SK-MEL-5 (cell line): ENCODE results near the gene ART5. TPM values are rescaled to one million over a fixed set of nuclear protein-coding genes. Genes with fewer than 3 reads are reported as not detected.
"Not testable (repeated sequence)": the region's sequence is repeated elsewhere in the genome, so short reads cannot be mapped to it uniquely, and the experiment has no call there.

Experiments
- DNase-seq: peaks from one replicate; pipeline ENCODE4 v3.0.0-alpha.2; 2016; ENCODE audit warnings: low read depth, low spot score
- in situ Hi-C: cut with HindIII; loops from 2 replicates; pipeline ENCODE4 v1.10.0; 2016; ENCODE audit warnings: low sequenced_read_pairs, high pct_unique_total_duplicates, low pct_unique_long_range_greater_than_20kb
- small RNA-seq, 2 experiments: library from RNA; depleted of rRNA; stranded (forward); fragments of <200 nt; gene quantifications; one replicate each; pipeline ENCODE3, GENCODE V24; 2014
- total RNA-seq: library from RNA; depleted of rRNA; stranded (reverse); fragments of >200 nt; shearing (Covaris generic); gene quantifications from 2 replicates; pipeline ENCODE4 v1.2.3, GENCODE V29; 2014; rRNA removed

ART5 gene
- total RNA-seq, 1 experiment from 2014 or later, result not detected

DNA sequence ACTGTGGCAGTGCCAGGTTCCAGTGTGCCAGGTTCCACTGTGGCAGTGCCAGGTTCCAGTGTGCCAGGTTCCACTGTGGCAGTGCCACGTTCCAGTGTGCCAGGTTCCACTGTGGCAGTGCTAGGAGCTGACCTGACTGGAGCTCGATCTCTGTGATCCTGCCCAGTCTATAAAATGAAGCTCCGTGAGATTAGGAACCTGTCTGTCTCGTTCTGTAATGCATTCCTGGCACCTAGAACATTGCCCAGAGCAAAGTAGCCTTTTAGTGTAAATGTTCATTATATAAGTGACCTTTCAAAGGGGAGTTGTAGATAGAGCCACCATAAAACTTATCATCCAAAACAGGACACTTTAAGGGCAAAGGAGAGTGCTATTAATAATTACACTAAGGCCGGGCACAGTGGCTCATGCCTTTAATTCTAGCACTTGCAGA, 36.0 kb downstream of the ART5 start:
- DNase-seq, result no peak
- in situ Hi-C loops, result no loop called here

DNA sequence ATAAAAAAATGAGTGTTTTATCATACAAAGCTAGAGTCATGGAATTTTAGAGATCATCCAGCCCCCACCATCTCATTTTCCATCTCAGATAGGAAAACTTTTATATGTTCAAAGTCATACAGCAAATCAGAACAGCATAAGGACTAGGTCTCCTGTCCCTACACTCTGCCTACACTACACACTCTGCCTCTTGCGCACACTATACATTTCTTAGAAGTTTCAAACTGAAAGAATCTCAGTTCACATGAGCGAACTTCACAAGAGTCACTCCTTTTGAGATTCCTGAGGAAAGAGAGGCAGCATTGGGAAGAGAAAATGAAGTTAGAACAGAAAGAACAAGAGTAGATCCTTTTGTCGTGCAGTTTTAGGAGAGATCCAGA, 36.5 kb downstream of the ART5 start:
- in situ Hi-C loops, result no loop called here
- DNase-seq, result no peak

DNA sequence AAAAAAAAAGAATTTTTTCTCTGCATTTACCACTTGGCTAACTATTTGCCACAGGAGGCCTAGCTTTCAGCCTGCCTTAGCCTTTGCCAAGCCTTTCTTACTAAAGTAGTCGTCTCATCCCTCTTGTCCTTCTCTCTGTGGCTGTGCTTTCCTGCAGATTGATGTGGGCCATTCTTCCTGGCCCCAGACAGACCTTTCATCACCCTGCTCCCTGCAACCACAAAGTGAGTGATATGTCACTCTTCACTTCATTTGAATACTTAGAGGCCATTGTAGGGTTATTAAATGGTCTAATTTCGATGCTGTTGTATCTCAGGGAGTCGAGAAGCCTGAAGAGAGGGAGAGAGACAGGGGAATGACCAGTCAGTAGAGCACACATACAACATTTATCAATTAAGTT, 37.6 kb downstream of the ART5 start:
- no peak for DNase-seq
- in situ Hi-C loops, result no loop called here

DNA sequence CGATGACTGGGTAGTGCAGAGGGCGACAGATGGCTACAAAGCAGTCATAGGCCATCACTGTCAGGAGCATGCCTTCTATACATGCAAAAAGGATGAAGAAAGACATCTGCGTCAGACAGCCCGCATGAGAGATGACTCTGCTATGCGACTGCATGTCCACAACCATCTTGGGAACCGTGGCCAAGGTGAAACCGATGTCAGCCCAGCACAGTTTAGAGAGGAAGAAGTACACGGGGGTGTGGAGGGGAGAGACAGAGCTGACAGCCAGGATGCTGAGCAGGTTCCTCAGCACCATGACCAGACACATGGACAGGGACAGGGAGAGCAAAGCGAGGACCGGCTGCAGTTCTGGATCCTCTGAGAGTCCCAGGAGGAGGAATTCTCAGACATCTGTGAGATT, 41.6 kb downstream of the ART5 start:
- in situ Hi-C loops, DNase-seq: not testable (repeated sequence)

DNA sequence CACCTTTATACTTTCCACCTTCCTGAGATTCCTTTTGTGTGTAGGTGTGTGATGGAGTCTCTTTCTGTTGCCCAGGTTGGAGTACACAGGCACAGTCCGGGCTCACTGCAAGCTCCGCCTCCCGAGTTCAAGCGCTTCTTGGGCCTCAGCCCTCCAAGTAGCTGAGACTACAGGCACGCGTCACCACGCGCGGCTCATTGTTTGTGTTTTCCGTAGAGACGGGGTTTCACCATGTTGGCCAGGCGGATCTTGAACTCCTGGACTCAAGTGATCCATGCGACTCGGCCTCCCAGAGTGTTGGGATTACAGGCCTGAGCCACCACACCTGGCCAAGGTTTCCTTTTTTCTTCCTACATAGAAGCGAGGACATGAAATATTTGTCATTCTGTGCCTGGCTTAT, 44.0 kb downstream of the ART5 start:
- DNase-seq, in situ Hi-C loops: not testable (repeated sequence)

DNA sequence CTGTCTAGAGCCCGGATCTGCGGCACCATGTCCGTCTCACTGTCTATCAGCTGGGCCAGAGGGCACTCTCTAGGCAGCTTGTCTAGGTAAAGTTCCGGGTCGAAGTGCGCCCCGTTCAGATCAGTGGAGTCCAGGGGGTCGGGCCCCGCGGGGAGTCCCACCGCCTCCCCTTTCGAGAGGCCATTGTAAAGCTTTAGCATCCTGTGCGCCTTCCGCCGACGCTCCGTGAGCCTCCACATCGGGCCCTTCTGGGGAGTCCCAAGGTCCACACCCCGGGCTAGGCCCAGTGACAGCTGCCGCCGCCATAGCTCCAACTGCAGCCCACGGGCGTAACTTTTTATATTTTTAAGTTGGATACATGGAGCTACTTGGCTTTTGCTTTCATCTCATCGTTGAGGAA, 50.5 kb downstream of the ART5 start:
- in situ Hi-C loops, DNase-seq: not testable (repeated sequence)

DNA sequence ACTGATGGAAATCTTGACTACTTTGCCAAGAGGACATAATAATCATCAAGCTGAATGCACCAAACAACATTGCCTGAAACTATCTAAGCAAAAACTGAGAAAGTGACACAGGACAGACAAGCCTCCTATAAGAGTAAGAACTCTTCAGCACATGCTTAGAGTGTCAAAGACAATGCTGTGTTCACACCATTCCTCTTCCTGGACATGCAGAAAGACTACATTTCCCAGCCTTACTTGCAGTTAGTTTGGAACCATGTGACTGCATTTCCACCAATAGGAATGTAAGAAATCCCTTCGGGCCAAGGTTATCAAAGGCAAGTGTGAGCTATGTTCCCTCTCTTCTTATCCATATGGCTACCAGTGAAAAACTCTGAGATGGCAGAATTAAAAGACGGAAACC, 51.6 kb downstream of the ART5 start:
- peak; percentile 23 for DNase-seq
- in situ Hi-C loops, result not testable (repeated sequence)

DNA sequence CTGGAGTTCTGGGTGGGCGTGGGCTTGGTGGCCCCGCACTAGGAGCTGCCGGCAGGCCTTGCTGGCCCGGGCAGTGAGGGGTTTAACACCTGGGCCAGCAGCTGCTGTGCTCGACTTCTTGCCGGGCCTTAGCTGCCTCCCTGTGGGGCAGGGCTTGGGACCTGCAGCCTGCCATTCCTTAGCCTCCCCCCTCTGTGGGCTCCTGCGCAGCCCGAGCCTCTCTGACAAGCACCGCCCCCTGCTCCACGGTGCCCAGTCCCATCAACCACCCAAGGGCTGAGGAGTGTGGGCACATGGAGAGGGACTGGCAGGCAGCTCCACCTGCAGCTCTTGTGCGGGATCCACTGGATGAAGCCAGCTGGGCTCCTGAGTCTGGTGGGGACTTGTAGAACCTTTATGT, 53.0 kb downstream of the ART5 start:
- DNase-seq, in situ Hi-C loops: not testable (repeated sequence)

Small RNA genes within 50 kb of the gene (small RNA-seq; reads per million reads assigned to genes)
- gene RF00019, result 0 reads per million in 2 experiments

Other genes starting within 250 kb of the ART5 start
- not detected in 2 replicates for gene ART1, start 3.1 kb upstream of the ART5 start, total RNA-seq
- 0.05 and 0.16 TPM in 2 replicates for gene CHRNA10, start 29.4 kb upstream of the ART5 start, total RNA-seq
- gene NUP98, start 155.6 kb upstream of the ART5 start, total RNA-seq, result 102 and 107 TPM in 2 replicates
- 11.8 and 14.9 TPM in 2 replicates for gene PGAP2, start 166.6 kb upstream of the ART5 start, total RNA-seq
- 12.0 and 15.7 TPM in 2 replicates for gene RHOG, start 199.0 kb upstream of the ART5 start, total RNA-seq
- 24.2 and 25.7 TPM in 2 replicates for gene STIM1, start 213.7 kb upstream of the ART5 start, total RNA-seq